ENCODE measurements around the gene NUBPL.

DNA sequence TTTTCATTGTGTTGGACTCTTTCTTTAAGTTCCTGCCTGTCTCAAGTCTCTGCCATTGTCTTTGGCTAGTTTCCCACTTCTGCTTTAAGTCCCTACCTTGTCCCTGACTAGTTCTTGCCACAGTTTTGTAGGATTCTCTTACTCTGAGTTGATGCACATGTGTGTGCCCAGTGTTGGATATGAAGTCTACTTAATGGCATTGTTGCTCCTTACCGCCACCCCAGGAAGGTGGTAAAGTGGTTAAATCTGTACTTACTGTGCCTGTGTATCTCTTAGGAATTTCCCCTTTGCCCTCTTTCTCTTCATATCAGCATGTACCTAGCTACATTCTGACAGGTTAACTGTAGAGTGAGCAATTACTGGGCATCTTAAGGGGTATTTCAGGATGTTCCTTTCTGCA is 227.1 kb downstream of the NUBPL start:
- TF ChIP-seq, protein P1, sequence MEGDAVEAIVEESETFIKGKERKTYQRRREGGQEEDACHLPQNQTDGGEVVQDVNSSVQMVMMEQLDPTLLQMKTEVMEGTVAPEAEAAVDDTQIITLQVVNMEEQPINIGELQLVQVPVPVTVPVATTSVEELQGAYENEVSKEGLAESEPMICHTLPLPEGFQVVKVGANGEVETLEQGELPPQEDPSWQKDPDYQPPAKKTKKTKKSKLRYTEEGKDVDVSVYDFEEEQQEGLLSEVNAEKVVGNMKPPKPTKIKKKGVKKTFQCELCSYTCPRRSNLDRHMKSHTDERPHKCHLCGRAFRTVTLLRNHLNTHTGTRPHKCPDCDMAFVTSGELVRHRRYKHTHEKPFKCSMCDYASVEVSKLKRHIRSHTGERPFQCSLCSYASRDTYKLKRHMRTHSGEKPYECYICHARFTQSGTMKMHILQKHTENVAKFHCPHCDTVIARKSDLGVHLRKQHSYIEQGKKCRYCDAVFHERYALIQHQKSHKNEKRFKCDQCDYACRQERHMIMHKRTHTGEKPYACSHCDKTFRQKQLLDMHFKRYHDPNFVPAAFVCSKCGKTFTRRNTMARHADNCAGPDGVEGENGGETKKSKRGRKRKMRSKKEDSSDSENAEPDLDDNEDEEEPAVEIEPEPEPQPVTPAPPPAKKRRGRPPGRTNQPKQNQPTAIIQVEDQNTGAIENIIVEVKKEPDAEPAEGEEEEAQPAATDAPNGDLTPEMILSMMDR (IDR thresholded peaks at IDR 0.05) = no peak
- TF ChIP-seq POLR2AphosphoS5 (IDR thresholded peaks at IDR 0.05) (no peak), EP300 (IDR thresholded peaks at IDR 0.05) (no peak), POLR2A (IDR thresholded peaks at IDR 0.05) (no peak)

Data from suprapubic skin (tissue), 4 donors.